Psoas muscle (tissue), 8 donors: ENCODE results near the gene TAF8. TPM values are rescaled to one million over a fixed set of nuclear protein-coding genes. Genes with fewer than 3 reads are reported as not detected.

Source experiments
- ATAC-seq, 4 donors: fragments of 200-7000 bp; cut with Tn5 transposase; one replicate each; pipeline ENCODE4 v1.9.1; 2020; ENCODE audit warnings: moderate library complexity in 3 of 4, mild to moderate bottlenecking in 2 of 4
- DNase-seq, 2 donors: peaks; one replicate each; pipeline ENCODE4 v3.0.0-alpha.2; 2020
- H3K27ac ChIP-seq: fragments of 200-600 bp; one replicate; pipeline ENCODE4 v1.8.0; 2022
- H3K27me3 ChIP-seq, 3 donors: fragments of 200-600 bp in 1 of 3; one replicate each; pipeline versions ENCODE4 v1.6.1 to v1.8.0; 2013 to 2022; ENCODE audit warnings: low read length in 2 of 3, mild to moderate bottlenecking in 2 of 3, moderate library complexity in 1 of 3; ENCODE audit not compliant: insufficient read depth in 3 of 3
- H3K36me3 ChIP-seq, 2 donors: fragments of 200-600 bp in 1 of 2; one replicate each; pipeline versions ENCODE4 v1.6.1 to v1.8.0; 2013 to 2022; ENCODE audit warnings: low read depth in 1 of 2, mild to moderate bottlenecking in 1 of 2, moderate library complexity in 1 of 2; ENCODE audit not compliant: insufficient read depth in 1 of 2
- H3K4me1 ChIP-seq: fragments of 200-600 bp; one replicate; pipeline ENCODE4 v1.8.0; 2022
- H3K4me3 ChIP-seq: fragments of 200-600 bp; one replicate; pipeline ENCODE4 v1.8.0; 2022; ENCODE audit warnings: mild to moderate bottlenecking
- H3K9me3 ChIP-seq: fragments of 200-600 bp; one replicate; pipeline ENCODE4 v1.8.0; 2022
- WGBS, 3 donors: extraction: QIAGEN DNeasy Blood & Tissue Kit; methylation state at CpG; one replicate each; pipeline versions ENCODE4 v1.1.6 to v1.1.7; 2013; 5-methylcytosine and 5-hydroxymethylcytosine counted together
- intact Hi-C, 2 donors: fragments of 100-400 bp; cut with DNase I; formaldehyde crosslinking; loops; one replicate each; pipeline versions ENCODE4 v1.11.0 to v1.14.2; 2022
- polyA plus RNA-seq, 3 donors: library from polyadenylated mRNA; stranded (reverse); fragments of 200-250 nt; gene quantifications; one replicate each; pipeline ENCODE4 v1.2.3, GENCODE V29; 2013
- total RNA-seq, 4 donors: library from RNA; stranded (reverse); fragmentation: NEBNext Ultra II Directional in 2 of 4; extraction: Animal tissue kit (Norgen Biotek cat#: 25700) in 2 of 4; gene quantifications; one replicate each; pipeline versions ENCODE4 v1.2.1 to v1.2.4, GENCODE V29; 2021 to 2023
- TF ChIP-seq, protein P1 (sequence below): fragments of 200-600 bp; IDR thresholded peaks from one replicate; pipeline ENCODE4 v1.8.0; 2022; ENCODE audit warnings: antibody characterized with exemption
- donor health status: healthy with polysubstance abuse.
- donor health status: DM: no; HTN: no; CAD: no; lungs with moderate emphysema.
- donor health status: Bipolar disorder and iron deficiency.
- donor health status: healthy.
- donor health status: DM: yes; HTN: yes; CAD: no.
- donor health status: DM: no; HTN: no; CAD: no.
- donor health status: DM: no; HTN: no; CAD: no.
- donor health status: DM: yes; HTN: yes; CAD: no.

TAF8 gene
- total and polyA plus RNA-seq, 7 donors: 11.2 to 23.9 (median 17.9) TPM

DNA sequence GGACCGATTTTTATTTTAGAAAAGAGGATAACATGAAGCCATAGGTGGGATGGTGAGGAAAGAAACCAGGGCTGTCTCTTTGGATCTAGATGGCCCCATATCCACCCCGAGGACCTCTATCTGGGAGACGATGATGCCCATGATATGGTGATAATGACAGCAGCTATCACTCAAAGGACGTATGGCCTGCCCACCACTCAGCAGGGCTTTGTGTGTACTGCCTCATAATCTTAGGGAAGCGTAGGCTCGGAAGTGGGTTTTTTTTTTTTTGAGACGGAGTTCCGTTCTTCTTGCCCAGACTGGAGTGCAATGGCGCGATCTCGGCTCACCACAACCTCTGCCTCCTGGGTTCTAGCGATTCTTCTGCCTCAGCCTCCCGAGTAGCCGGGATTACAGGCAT lies 8.2 kb upstream of the TAF8 start:
- 71 to 83% (median 75%) methylated on average over 14 of the region's 14 CpGs for WGBS, 3 donors
- peaks cover 34% of the 10 kb centered on the region for H3K4me1 ChIP-seq

GRCh38 chr6:42043787-42044475 lies 6.4 kb upstream of the TAF8 start:
- H3K4me3 ChIP-seq: peak overlapping the region; percentile 25
- peaks cover 40% of the 10 kb centered on the region for H3K4me1 ChIP-seq

More for the DNA sequence above, 8.2 kb upstream of the TAF8 start:
- H3K36me3 ChIP-seq: no peaks in the 10 kb centered on the region
- no peak for DNase-seq
- no peak for ATAC-seq
- TF ChIP-seq, protein P1, sequence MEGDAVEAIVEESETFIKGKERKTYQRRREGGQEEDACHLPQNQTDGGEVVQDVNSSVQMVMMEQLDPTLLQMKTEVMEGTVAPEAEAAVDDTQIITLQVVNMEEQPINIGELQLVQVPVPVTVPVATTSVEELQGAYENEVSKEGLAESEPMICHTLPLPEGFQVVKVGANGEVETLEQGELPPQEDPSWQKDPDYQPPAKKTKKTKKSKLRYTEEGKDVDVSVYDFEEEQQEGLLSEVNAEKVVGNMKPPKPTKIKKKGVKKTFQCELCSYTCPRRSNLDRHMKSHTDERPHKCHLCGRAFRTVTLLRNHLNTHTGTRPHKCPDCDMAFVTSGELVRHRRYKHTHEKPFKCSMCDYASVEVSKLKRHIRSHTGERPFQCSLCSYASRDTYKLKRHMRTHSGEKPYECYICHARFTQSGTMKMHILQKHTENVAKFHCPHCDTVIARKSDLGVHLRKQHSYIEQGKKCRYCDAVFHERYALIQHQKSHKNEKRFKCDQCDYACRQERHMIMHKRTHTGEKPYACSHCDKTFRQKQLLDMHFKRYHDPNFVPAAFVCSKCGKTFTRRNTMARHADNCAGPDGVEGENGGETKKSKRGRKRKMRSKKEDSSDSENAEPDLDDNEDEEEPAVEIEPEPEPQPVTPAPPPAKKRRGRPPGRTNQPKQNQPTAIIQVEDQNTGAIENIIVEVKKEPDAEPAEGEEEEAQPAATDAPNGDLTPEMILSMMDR: no peak
- no peak overlapping the region for H3K4me3 ChIP-seq
- intact Hi-C loops: loop anchor here (5.0 kb wide), 3 partner anchors 105 to 440 kb away; partner anchors contain the start of gene PRICKLE4 (in 1 of the 2)
- H3K27ac ChIP-seq: peak overlapping the region; percentile 36
- no peaks in the 10 kb centered on the region for H3K27me3 ChIP-seq
- no peaks in the 10 kb centered on the region for H3K9me3 ChIP-seq

GRCh38 chr6:42045538-42046460 lies 4.5 kb upstream of the TAF8 start:
- DNase-seq: peak; percentile 87 to 92
- WGBS, 3 donors: 25 to 45% (median 41%) methylated on average over 14 of the region's 14 CpGs
- peaks cover 40% of the 10 kb centered on the region for H3K4me1 ChIP-seq
- intact Hi-C loops: loop anchor here (2.0 to 5.0 kb wide), 3 partner anchors 109 to 199 kb away; no protein-coding TSS in a partner anchor
- no peaks in the 10 kb centered on the region for H3K9me3 ChIP-seq
- peaks cover 0 to 19% (median 2%) of the 10 kb centered on the region in 3 donors for H3K27me3 ChIP-seq
- H3K36me3 ChIP-seq: no peaks in the 10 kb centered on the region
- peak overlapping the region; percentile 41 for H3K4me3 ChIP-seq
- peak overlapping the region; percentile 39 for H3K27ac ChIP-seq
- ATAC-seq: peak in 3 of 4 donors; percentile 23 to 46 (median 31)
- TF ChIP-seq, protein P1: no peak

More at GRCh38 chr6:42043787-42044475, 6.4 kb upstream of the TAF8 start:
- Histone ChIP-seq H3K9me3 (no peaks in the 10 kb centered on the region), H3K27me3 (peaks cover 0 to 10% (median 0%) of the 10 kb centered on the region in 3 donors), H3K36me3 (no peaks in the 10 kb centered on the region), H3K27ac (no peak overlapping the region)
- DNase-seq (peak; percentile 88 to 93), ATAC-seq (peak; percentile 86 to 93 (median 92))
- TF ChIP-seq, protein P1: peak; percentile 99
- 25 to 38% (median 31%) methylated on average over 21 of the region's 21 CpGs for WGBS, 3 donors
- intact Hi-C loops: loop anchor here (1.0 to 5.0 kb wide), 6 partner anchors 107 to 442 kb away; partner anchors contain the start of gene PRICKLE4 (in 2 of the 2)

GRCh38 chr6:42046464-42047212 lies 3.7 kb upstream of the TAF8 start:
- Histone ChIP-seq H3K4me3 (peak overlapping the region; percentile 80), H3K36me3 (peaks cover 0 to 5% of the 10 kb centered on the region in 2 donors), H3K4me1 (peaks cover 43% of the 10 kb centered on the region), H3K9me3 (no peaks in the 10 kb centered on the region), H3K27ac (peak overlapping the region; percentile 39), H3K27me3 (peaks cover 0 to 19% (median 2%) of the 10 kb centered on the region in 3 donors)
- ATAC-seq (no peak), DNase-seq (no peak)
- WGBS, 3 donors: 58 to 64% (median 62%) methylated on average over 12 of the region's 12 CpGs
- intact Hi-C loops: loop anchor here in 1 of 2 donors (5.0 kb wide), 1 partner anchor 199 kb away; no protein-coding TSS in a partner anchor
- TF ChIP-seq, protein P1: no peak
